ENCODE data around the gene CASQ2. TPM values are rescaled to one million over a fixed set of nuclear protein-coding genes. Genes with fewer than 3 reads are reported as not detected.

The CASQ2 gene
- total and polyA plus RNA-seq, 2 of the 13 experiments (the other 11 are each of a cell fraction or from before 2014, with no cell fraction given) = not detected

DNA sequence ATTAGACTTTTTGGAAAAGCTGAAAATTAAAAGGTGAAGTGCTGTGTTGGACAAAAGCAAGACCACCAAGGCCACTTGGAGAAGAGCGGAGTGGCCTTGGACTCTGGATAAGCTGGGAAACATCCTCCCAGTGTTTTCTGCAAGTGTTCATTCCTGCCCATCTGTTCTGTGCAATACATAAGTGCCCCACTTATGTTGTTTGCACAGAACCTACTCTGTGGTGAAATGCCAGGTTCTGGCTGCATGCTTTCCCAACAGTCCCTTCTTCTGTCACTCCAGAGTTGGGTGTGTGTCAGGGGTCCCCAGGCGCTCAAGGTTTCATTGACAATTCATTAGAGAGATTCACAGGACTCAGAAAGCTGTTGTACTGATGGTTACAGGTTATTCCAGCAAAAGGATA lies 42.1 kb upstream of the CASQ2 start:
- Histone ChIP-seq H3K4me3 (replicated peaks in 1 of 3; ENCODE audit: insufficient read depth in 1 of 3, low read depth in 2 of 3, low read length in 3 of 3) (no peak overlapping the region), H3K36me3 (replicated peaks in 1 of 2; ENCODE audit: control insufficient read depth in 1 of 2, insufficient read depth in 2 of 2, low read length in 2 of 2) (no peaks in the 10 kb centered on the region), H3K4me1 (ENCODE audit: insufficient read depth, low read length) (peaks cover 7% of the 10 kb centered on the region; the same call in 1 of the 2 replicates), H3K4me2 (ENCODE audit: low read depth, low read length) (no peak overlapping the region), H4K20me1 (ENCODE audit: insufficient read depth, low read length) (no peaks in the 10 kb centered on the region), H3K9me3 (ENCODE audit: low read length) (no peaks in the 10 kb centered on the region), H3K27ac (ENCODE audit: extremely low read length, insufficient read depth, low read length) (no peak overlapping the region), H3K9ac (ENCODE audit: insufficient read depth, low read depth, low read length) (no peak overlapping the region), H2AFZ (ENCODE audit: low read length) (no peak overlapping the region), H3K27me3 (ENCODE audit: control insufficient read depth in 1 of 2, insufficient read depth in 2 of 2, low read length in 2 of 2) (no peaks in the 10 kb centered on the region), H3K79me2 (ENCODE audit: insufficient read depth, low read length) (no peaks in the 10 kb centered on the region)
- in situ Hi-C loops (cut with HindIII; ENCODE audit: extremely low pct_ligation_motif_present, low pct_unique_long_range_greater_than_20kb) = no loop called here
- POLR2A ChIA-PET = no interaction called here
- ATAC-seq (no peak; the same call in 2 of the 3 replicates), DNase-seq (ENCODE audit: low spot score) (no peak), FAIRE-seq (no peak)
- CTCF ChIA-PET (ENCODE audit: low intra/inter-chr PET ratio, low total read pairs) = no interaction called here
- 61% methylated on average over 2 of the region's 2 CpGs for WGBS (ENCODE audit: low lambda C conversion rate)
- intact Hi-C loops (cut with micrococcal nuclease; ENCODE audit: unreplicated experiment) = no loop called here
- no TSS peak for BruUV-seq (replicated peaks)
- TF ChIP-seq TBX3 (IDR thresholded peaks at IDR 0.05; ENCODE audit: borderline replicate concordance) = no peak
- TF ChIP-seq ZNF772 (CRISPR knock-in tag; IDR thresholded peaks at IDR 0.05) = no peak
- no peak for TF ChIP-seq RARG (CRISPR knock-in tag; IDR thresholded peaks at IDR 0.05; ENCODE audit: low read depth)
- no peak for TF ChIP-seq ZNF101 (CRISPR knock-in tag; IDR thresholded peaks at IDR 0.05; ENCODE audit: borderline replicate concordance, low read depth)
- no peak for TF ChIP-seq MAX (IDR thresholded peaks at IDR 0.05)
- TF ChIP-seq POGZ (CRISPR knock-in tag; IDR thresholded peaks at IDR 0.05) = no peak
- TF ChIP-seq, protein P1, sequence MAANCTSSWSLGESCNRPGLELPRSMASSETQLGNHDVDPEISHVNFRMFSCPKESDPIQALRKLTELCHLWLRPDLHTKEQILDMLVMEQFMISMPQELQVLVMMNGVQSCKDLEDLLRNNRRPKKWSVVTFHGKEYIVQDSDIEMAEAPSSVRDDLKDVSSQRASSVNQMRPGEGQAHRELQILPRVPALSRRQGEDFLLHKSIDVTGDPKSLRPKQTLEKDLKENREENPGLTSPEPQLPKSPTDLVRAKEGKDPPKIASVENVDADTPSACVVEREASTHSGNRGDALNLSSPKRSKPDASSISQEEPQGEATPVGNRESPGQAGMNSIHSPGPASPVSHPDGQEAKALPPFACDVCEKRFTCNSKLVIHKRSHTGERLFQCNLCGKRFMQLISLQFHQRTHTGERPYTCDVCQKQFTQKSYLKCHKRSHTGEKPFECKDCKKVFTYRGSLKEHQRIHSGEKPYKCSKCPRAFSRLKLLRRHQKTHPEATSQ (CRISPR knock-in tag; IDR thresholded peaks at IDR 0.05; ENCODE audit: borderline replicate concordance) = no peak
- TF ChIP-seq CBX1 (IDR thresholded peaks at IDR 0.05; ENCODE audit: low read depth) = no peak
- no peak for TF ChIP-seq ZNF781 (CRISPR knock-in tag; IDR thresholded peaks at IDR 0.05; ENCODE audit: borderline replicate concordance, not compliant biosample characterization)
- no peak for TF ChIP-seq RFXAP (CRISPR knock-in tag; IDR thresholded peaks at IDR 0.05; ENCODE audit: borderline replicate concordance)
- TF ChIP-seq, protein P2, sequence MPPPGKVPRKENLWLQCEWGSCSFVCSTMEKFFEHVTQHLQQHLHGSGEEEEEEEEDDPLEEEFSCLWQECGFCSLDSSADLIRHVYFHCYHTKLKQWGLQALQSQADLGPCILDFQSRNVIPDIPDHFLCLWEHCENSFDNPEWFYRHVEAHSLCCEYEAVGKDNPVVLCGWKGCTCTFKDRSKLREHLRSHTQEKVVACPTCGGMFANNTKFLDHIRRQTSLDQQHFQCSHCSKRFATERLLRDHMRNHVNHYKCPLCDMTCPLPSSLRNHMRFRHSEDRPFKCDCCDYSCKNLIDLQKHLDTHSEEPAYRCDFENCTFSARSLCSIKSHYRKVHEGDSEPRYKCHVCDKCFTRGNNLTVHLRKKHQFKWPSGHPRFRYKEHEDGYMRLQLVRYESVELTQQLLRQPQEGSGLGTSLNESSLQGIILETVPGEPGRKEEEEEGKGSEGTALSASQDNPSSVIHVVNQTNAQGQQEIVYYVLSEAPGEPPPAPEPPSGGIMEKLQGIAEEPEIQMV (CRISPR knock-in tag; IDR thresholded peaks at IDR 0.05; ENCODE audit: low read depth) = no peak
- TF ChIP-seq, protein P3, sequence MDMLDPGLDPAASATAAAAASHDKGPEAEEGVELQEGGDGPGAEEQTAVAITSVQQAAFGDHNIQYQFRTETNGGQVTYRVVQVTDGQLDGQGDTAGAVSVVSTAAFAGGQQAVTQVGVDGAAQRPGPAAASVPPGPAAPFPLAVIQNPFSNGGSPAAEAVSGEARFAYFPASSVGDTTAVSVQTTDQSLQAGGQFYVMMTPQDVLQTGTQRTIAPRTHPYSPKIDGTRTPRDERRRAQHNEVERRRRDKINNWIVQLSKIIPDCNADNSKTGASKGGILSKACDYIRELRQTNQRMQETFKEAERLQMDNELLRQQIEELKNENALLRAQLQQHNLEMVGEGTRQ (IDR thresholded peaks at IDR 0.05; ENCODE audit: low read depth, low read length) = no peak
- TF ChIP-seq, protein P3 (CRISPR knock-in tag; IDR thresholded peaks at IDR 0.05; ENCODE audit: borderline replicate concordance) = no peak
